ENCODE data around the gene MMP28.

- TF ChIP-seq TAF1 (IDR thresholded peaks at IDR 0.05; ENCODE audit: borderline replicate concordance, low read depth, low read length) (no peak), POLR2A (IDR thresholded peaks at IDR 0.05; ENCODE audit: low read depth, low read length) (no peak)
These were observed 52.9 kb downstream of the MMP28 start for GRCh38 chr17:35742496-35742895.

Data from GM12892 (cell line).